Natural killer cell (primary cell): ENCODE data around the gene MMP3. TPM values are rescaled to one million over a fixed set of nuclear protein-coding genes. Genes with fewer than 3 reads are reported as not detected.

Experiments used
- ATAC-seq, 3 donors: fragments of 150-1000 bp in 2 of 3; fragments of 200-7000 bp in 1 of 3; cut with Tn5 transposase; 1 replicate in 1 of 3; 2 replicates in 2 of 3; pipeline ENCODE4 v1.10.0; 2021; ENCODE audit warnings: mild to moderate bottlenecking in 2 of 3, moderate library complexity in 2 of 3
- DNase-seq, 2 donors: peaks; one replicate each; pipeline versions ENCODE4 v3.0.0 to v3.0.0-alpha.2; 2013 to 2021; ENCODE audit warnings: mixed read lengths in 1 of 2
- H3K27ac ChIP-seq: one replicate; pipeline ENCODE4 v1.5.1; 2013; ENCODE audit warnings: mild to moderate bottlenecking, low read length
- H3K27me3 ChIP-seq: one replicate; pipeline ENCODE4 v1.6.1; 2013; ENCODE audit warnings: low read length; ENCODE audit not compliant: control insufficient read depth, insufficient read depth
- H3K36me3 ChIP-seq: one replicate; pipeline ENCODE4 v1.6.1; 2013; ENCODE audit warnings: low read length; ENCODE audit not compliant: control insufficient read depth, insufficient read depth
- H3K4me1 ChIP-seq: one replicate; pipeline ENCODE4 v1.6.1; 2013; ENCODE audit warnings: low read length; ENCODE audit not compliant: control insufficient read depth, insufficient read depth
- H3K4me3 ChIP-seq: one replicate; pipeline ENCODE4 v1.5.1; 2013; ENCODE audit warnings: low read length
- H3K9me3 ChIP-seq: one replicate; pipeline ENCODE4 v1.6.1; 2013; ENCODE audit warnings: low read length; ENCODE audit not compliant: control insufficient read depth, insufficient read depth
- H3K27ac Mint-ChIP-seq, 2 donors: one replicate each; pipeline ENCODE4 v1.8.0; 2022; ENCODE audit warnings: mild to moderate bottlenecking in 2 of 2, mixed read lengths in 2 of 2, moderate library complexity in 1 of 2
- H3K27me3 Mint-ChIP-seq, 2 donors: one replicate each; pipeline ENCODE4 v1.8.0; 2022; ENCODE audit warnings: low read depth in 2 of 2, mixed read lengths in 2 of 2
- H3K36me3 Mint-ChIP-seq: one replicate; pipeline ENCODE4 v1.8.0; 2022; ENCODE audit warnings: mixed read lengths
- H3K4me1 Mint-ChIP-seq, 2 donors: one replicate each; pipeline ENCODE4 v1.8.0; 2022; ENCODE audit warnings: mixed read lengths in 2 of 2
- H3K4me3 Mint-ChIP-seq: one replicate; pipeline ENCODE4 v1.8.0; 2022; ENCODE audit warnings: mild to moderate bottlenecking, moderate library complexity, mixed read lengths
- H3K9me3 Mint-ChIP-seq, 2 donors: one replicate each; pipeline ENCODE4 v1.8.0; 2022; ENCODE audit warnings: mixed read lengths in 2 of 2
- WGBS: methylation state at CpG from one replicate; pipeline ENCODE4 v1.1.7; 2013; ENCODE audit warnings: missing lambda C conversion rate; ENCODE audit not compliant: insufficient coverage; 5-methylcytosine and 5-hydroxymethylcytosine counted together
- intact Hi-C: fragments of 100-400 bp; cut with micrococcal nuclease; formaldehyde crosslinking; loops from one replicate; pipeline ENCODE4 v1.14.2; 2022
- total RNA-seq, 4 donors: library from RNA; stranded (reverse); fragments of 120-200 nt in 1 of 4; gene quantifications; one replicate each; pipeline versions ENCODE4 v1.2.3 to v1.2.4, GENCODE V29; 2013 to 2022
- TF ChIP-seq, protein P1 (sequence below): fragments of 200-600 bp; IDR thresholded peaks from one replicate; pipeline ENCODE4 v1.8.0; 2022; ENCODE audit warnings: antibody characterized with exemption

The MMP3 gene
- total RNA-seq, result not detected
- not detected for total RNA-seq (2013)

DNA sequence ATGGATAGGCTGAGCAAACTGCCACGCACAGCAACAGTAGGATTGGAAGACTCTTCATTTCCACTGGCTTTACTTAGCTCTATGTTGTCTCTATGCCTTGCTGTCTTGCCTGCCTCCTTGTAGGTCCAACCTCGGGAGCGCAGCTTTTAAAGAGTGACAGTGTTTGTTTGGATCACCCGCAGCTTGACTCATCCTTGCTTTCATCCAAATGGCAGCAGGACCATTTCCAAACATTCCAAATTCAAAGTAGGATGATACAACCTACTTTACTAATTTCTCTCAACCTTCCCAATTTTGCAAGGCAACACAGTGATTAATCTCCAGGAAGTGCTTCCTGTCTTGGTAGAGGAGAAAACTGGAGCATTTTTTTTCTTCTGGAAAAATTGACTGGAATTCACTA, at the start of gene MMP3:
TSS of gene MMP3 (minus strand) at position 121 of the 400 bp plus-strand sequence. CDS start at position 58, 63 bp downstream.
- no peaks in the 10 kb centered on the region for H3K27me3 ChIP-seq
- H3K27ac ChIP-seq, result no peak within 1 kb of the TSS
- ATAC-seq (no peak), DNase-seq (no peak)
- H3K9me3 Mint-ChIP-seq, result peaks cover 2 to 4% of the 10 kb centered on the region in 2 donors
- peaks cover 3 to 7% of the 10 kb centered on the region in 2 donors for H3K27me3 Mint-ChIP-seq
- no peak within 1 kb of the TSS for H3K27ac Mint-ChIP-seq
- H3K4me3 ChIP-seq, result no peak within 1 kb of the TSS
- H3K36me3 ChIP-seq, result no peaks in the 10 kb centered on the region
- TF ChIP-seq, protein P1, sequence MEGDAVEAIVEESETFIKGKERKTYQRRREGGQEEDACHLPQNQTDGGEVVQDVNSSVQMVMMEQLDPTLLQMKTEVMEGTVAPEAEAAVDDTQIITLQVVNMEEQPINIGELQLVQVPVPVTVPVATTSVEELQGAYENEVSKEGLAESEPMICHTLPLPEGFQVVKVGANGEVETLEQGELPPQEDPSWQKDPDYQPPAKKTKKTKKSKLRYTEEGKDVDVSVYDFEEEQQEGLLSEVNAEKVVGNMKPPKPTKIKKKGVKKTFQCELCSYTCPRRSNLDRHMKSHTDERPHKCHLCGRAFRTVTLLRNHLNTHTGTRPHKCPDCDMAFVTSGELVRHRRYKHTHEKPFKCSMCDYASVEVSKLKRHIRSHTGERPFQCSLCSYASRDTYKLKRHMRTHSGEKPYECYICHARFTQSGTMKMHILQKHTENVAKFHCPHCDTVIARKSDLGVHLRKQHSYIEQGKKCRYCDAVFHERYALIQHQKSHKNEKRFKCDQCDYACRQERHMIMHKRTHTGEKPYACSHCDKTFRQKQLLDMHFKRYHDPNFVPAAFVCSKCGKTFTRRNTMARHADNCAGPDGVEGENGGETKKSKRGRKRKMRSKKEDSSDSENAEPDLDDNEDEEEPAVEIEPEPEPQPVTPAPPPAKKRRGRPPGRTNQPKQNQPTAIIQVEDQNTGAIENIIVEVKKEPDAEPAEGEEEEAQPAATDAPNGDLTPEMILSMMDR, result no peak
- H3K4me1 ChIP-seq, result no peaks in the 10 kb centered on the region
- H3K4me3 Mint-ChIP-seq, result no peak within 1 kb of the TSS
- H3K36me3 Mint-ChIP-seq, result no peaks in the 10 kb centered on the region
- no peaks in the 10 kb centered on the region for H3K9me3 ChIP-seq
- WGBS, result 83% methylated on average over 4 of the region's 4 CpGs
- intact Hi-C loops, result no loop called here
- H3K4me1 Mint-ChIP-seq, result no peaks in the 10 kb centered on the region

DNA sequence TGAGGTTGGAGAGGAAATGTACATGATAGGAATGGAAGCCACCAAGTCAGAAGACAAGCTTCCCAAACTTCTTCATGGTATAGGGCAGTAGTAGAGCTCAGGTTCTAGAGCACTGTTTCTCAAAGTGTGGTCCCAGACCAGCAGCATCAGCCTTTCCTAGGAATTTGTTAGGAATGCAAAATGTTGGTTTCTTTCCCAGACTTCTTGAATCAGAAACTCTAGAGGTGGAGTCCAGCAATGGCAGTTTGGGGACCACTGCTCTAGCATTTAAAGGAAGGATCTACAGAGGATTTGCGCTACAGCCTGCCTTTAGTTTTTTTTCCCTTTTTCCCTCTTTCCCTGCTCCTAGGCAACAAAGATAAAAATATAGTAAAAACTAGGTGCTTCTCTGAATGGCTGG, 48.3 kb upstream of the MMP3 start:
- intact Hi-C loops, result no loop called here
- TF ChIP-seq, protein P1, result no peak
- Mint-ChIP-seq H3K27me3 (peaks cover 0 to 7% of the 10 kb centered on the region in 2 donors), H3K27ac (no peak overlapping the region), H3K4me1 (no peaks in the 10 kb centered on the region), H3K36me3 (no peaks in the 10 kb centered on the region), H3K9me3 (peaks cover 2 to 5% of the 10 kb centered on the region in 2 donors), H3K4me3 (no peak overlapping the region)
- DNase-seq (no peak), ATAC-seq (no peak)
- no peak overlapping the region for H3K4me3 ChIP-seq
- WGBS, result no CpG with 5 or more reads among the region's 1 CpG
- no peaks in the 10 kb centered on the region for H3K36me3 ChIP-seq
- H3K27me3 ChIP-seq, result no peaks in the 10 kb centered on the region
- no peaks in the 10 kb centered on the region for H3K4me1 ChIP-seq
- no peak overlapping the region for H3K27ac ChIP-seq
- no peaks in the 10 kb centered on the region for H3K9me3 ChIP-seq

DNA sequence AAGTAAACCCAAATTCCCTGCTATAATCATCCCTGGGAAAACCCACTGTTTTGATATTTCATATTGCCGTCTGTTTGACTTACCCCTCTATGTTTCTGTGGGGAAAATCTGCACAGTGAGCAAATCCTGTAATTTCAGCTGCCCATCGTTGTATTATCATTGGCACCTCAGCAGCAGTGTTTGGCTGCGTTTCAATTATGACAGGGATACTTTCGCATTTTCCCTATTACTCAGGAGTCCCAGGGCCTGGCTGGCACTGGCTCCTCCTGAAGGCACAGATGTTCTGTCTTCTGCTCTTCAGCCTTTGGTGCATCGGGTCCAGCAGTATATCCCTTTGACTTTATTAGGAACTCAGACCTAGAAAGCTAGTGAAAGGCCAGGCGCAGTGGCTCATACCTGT, 43.6 kb upstream of the MMP3 start:
- TF ChIP-seq, protein P1, result no peak
- intact Hi-C loops, result no loop called here
- 85% methylated on average over 6 of the region's 6 CpGs for WGBS

DNA sequence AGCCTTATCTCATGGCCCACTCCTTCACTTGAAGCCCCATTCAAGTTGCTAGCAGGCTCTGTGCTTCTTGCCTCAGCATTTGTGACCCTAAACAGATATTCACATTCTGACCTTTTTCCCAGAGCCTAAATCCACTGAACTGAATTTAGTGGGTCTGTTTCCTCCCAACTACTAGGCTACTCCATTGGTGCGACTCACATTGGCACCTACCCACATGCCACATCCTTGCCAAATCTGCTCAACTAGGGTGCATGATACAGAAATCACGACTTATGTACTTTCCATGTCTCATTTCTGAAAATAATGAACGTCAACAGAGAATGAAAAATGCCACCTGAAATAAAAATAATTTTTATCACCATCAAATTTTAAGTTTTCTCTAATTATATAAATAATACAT, 39.7 kb upstream of the MMP3 start:
- Mint-ChIP-seq H3K27me3 (peaks cover 0 to 2% of the 10 kb centered on the region in 2 donors), H3K4me1 (no peaks in the 10 kb centered on the region), H3K36me3 (no peaks in the 10 kb centered on the region), H3K4me3 (no peak overlapping the region), H3K9me3 (no peaks in the 10 kb centered on the region), H3K27ac (no peak overlapping the region)
- TF ChIP-seq, protein P1, result no peak
- no peak for ATAC-seq
- H3K9me3 ChIP-seq, result no peaks in the 10 kb centered on the region
- H3K27me3 ChIP-seq, result no peaks in the 10 kb centered on the region
- 61% methylated on average over 2 of the region's 3 CpGs for WGBS
- no peak for DNase-seq
- intact Hi-C loops, result no loop called here
- no peak overlapping the region for H3K4me3 ChIP-seq
- no peaks in the 10 kb centered on the region for H3K4me1 ChIP-seq
- H3K36me3 ChIP-seq, result no peaks in the 10 kb centered on the region
- H3K27ac ChIP-seq, result no peak overlapping the region

More for the DNA sequence above, 43.6 kb upstream of the MMP3 start:
- Mint-ChIP-seq H3K4me1 (no peaks in the 10 kb centered on the region), H3K27me3 (peaks cover 0 to 4% of the 10 kb centered on the region in 2 donors), H3K27ac (no peak overlapping the region), H3K4me3 (no peak overlapping the region), H3K36me3 (no peaks in the 10 kb centered on the region), H3K9me3 (no peaks in the 10 kb centered on the region)
- Histone ChIP-seq H3K4me3 (no peak overlapping the region), H3K4me1 (no peaks in the 10 kb centered on the region), H3K9me3 (no peaks in the 10 kb centered on the region), H3K27ac (no peak overlapping the region), H3K27me3 (no peaks in the 10 kb centered on the region), H3K36me3 (no peaks in the 10 kb centered on the region)
- no peak for ATAC-seq
- DNase-seq, result no peak
